ENCODE data around the gene SNCB.

SNCB gene

DNA sequence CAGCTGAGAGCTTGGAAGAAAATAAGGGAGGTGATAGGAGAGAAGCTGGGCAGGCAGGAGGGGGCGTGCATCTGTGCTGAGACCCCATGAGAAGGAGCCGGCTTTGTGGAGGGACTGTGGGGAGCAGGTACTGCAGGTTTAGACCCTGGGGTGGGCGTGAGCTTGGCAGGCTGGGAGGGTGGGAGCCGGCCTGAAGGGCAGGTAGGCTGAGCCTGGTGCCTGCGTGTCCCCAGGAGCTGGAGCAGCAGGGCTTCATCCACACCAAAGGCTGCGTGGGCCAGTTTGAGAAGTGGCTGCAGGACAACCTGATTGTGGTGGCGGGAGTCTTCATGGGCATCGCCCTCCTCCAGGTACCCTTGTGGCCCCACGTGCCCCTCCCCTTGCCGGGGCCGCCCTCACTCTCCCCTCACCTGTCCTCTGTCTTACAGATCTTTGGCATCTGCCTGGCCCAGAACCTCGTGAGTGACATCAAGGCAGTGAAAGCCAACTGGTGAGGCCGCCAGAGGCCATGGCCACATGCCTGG, 26.2 kb upstream of the SNCB start:
- Histone ChIP-seq H3K27ac (replicated peaks) (no peak overlapping the region), H3K4me3 (replicated peaks; ENCODE audit: insufficient read depth, low read length) (no peak overlapping the region), H3K27me3 (ENCODE audit: insufficient read depth, poor library complexity, severe bottlenecking) (no peaks in the 10 kb centered on the region)
- TF ChIP-seq, protein P1, sequence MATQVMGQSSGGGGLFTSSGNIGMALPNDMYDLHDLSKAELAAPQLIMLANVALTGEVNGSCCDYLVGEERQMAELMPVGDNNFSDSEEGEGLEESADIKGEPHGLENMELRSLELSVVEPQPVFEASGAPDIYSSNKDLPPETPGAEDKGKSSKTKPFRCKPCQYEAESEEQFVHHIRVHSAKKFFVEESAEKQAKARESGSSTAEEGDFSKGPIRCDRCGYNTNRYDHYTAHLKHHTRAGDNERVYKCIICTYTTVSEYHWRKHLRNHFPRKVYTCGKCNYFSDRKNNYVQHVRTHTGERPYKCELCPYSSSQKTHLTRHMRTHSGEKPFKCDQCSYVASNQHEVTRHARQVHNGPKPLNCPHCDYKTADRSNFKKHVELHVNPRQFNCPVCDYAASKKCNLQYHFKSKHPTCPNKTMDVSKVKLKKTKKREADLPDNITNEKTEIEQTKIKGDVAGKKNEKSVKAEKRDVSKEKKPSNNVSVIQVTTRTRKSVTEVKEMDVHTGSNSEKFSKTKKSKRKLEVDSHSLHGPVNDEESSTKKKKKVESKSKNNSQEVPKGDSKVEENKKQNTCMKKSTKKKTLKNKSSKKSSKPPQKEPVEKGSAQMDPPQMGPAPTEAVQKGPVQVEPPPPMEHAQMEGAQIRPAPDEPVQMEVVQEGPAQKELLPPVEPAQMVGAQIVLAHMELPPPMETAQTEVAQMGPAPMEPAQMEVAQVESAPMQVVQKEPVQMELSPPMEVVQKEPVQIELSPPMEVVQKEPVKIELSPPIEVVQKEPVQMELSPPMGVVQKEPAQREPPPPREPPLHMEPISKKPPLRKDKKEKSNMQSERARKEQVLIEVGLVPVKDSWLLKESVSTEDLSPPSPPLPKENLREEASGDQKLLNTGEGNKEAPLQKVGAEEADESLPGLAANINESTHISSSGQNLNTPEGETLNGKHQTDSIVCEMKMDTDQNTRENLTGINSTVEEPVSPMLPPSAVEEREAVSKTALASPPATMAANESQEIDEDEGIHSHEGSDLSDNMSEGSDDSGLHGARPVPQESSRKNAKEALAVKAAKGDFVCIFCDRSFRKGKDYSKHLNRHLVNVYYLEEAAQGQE (IDR thresholded peaks at IDR 0.05; ENCODE audit: insufficient replicate concordance, low read depth) = no peak
- TF ChIP-seq POLR2AphosphoS5 (IDR thresholded peaks at IDR 0.05; ENCODE audit: low read depth) = no peak
- TF ChIP-seq GABPA (IDR thresholded peaks at IDR 0.05; ENCODE audit: low read depth) = no peak
- TF ChIP-seq, protein P2, sequence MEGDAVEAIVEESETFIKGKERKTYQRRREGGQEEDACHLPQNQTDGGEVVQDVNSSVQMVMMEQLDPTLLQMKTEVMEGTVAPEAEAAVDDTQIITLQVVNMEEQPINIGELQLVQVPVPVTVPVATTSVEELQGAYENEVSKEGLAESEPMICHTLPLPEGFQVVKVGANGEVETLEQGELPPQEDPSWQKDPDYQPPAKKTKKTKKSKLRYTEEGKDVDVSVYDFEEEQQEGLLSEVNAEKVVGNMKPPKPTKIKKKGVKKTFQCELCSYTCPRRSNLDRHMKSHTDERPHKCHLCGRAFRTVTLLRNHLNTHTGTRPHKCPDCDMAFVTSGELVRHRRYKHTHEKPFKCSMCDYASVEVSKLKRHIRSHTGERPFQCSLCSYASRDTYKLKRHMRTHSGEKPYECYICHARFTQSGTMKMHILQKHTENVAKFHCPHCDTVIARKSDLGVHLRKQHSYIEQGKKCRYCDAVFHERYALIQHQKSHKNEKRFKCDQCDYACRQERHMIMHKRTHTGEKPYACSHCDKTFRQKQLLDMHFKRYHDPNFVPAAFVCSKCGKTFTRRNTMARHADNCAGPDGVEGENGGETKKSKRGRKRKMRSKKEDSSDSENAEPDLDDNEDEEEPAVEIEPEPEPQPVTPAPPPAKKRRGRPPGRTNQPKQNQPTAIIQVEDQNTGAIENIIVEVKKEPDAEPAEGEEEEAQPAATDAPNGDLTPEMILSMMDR (IDR thresholded peaks at IDR 0.05; ENCODE audit: insufficient read depth, low read length) = no peak
- no peak for TF ChIP-seq SPI1 (IDR thresholded peaks at IDR 0.05; ENCODE audit: borderline replicate concordance, low read depth)
- DNase-seq (ENCODE audit: low read depth in 1 of 2, low spot score in 1 of 2) = no peak

DNA sequence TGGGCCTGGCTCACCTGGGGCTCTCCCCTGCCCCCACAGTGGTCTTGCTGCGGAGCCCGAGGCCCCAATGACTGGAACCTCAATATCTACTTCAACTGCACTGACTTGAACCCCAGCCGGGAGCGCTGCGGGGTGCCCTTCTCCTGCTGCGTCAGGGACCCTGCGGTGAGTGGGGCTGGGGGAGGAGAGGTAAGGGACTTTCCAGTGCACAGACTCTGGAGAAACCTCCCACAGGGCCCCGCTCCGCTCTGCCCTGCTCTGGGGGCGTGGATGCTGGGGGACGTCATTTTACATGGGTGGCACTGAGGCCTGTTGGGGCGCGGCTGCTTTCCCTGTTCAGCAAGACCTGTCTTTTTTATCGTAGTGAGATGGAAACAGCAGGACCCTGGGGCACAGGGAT, 24.5 kb upstream of the SNCB start:
- Histone ChIP-seq H3K27me3 (ENCODE audit: insufficient read depth, poor library complexity, severe bottlenecking) (no peaks in the 10 kb centered on the region), H3K4me3 (replicated peaks; ENCODE audit: insufficient read depth, low read length) (no peak overlapping the region), H3K27ac (replicated peaks) (no peak overlapping the region)
- no peak for DNase-seq (ENCODE audit: low read depth in 1 of 2, low spot score in 1 of 2)
- no peak for TF ChIP-seq POLR2AphosphoS5 (IDR thresholded peaks at IDR 0.05; ENCODE audit: low read depth)

DNA sequence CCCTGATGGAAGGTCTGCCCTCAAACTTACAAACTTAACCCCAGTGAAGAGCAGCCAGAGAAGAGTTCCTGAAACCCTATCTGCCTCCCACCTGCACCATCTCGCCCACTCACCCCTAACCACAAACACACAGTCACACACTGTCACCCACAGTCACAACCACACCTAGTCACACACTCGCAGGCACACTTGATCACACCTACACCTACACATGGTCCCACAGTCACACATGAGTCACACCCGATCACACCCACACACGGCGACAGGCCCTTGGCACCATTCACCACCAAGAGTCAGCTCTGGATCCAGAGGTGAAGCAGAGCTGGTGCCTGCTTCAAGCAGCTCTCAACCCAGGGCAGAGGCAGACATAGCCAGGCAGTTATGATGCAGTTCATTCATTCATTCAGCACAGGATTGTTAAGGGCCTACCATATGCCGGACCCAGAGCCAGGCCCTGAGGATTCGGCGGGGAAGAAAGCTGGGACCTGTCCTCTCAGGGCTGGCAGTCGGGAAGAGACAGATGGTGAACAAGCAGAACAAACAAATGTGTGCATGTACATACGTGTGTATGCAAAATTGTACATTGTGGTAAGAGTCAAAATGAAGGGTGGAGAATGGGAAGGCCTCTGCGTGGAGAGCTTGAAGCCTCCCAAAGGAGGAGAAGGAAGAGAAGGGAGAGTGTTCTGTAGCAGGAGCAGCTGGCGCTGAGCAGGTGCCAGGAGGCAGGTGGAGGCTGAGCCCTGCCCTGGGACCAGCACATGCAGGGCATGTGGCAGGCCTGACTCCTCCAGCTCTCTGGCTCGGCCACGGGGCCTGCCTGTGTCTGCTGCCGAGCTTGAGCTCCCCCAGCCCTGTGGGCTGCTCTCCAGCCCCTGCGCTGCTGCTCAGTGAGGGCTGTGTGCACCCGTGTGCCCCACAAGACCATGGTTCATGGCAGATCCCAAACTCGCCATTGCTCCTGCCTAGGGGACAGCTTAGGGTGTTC, 23.4 kb upstream of the SNCB start:
- H3K4me3 ChIP-seq (replicated peaks; ENCODE audit: insufficient read depth, low read length) = no peak overlapping the region
- no peaks in the 10 kb centered on the region for H3K27me3 ChIP-seq (ENCODE audit: insufficient read depth, poor library complexity, severe bottlenecking)
- DNase-seq (ENCODE audit: low read depth in 1 of 2, low spot score in 1 of 2) = no peak
- TF ChIP-seq, protein P2 (IDR thresholded peaks at IDR 0.05; ENCODE audit: insufficient read depth, low read length) = no peak
- TF ChIP-seq GABPA (IDR thresholded peaks at IDR 0.05; ENCODE audit: low read depth) = no peak
- no peak for TF ChIP-seq SPI1 (IDR thresholded peaks at IDR 0.05; ENCODE audit: borderline replicate concordance, low read depth)
- no peak for TF ChIP-seq POLR2AphosphoS5 (IDR thresholded peaks at IDR 0.05; ENCODE audit: low read depth)
- TF ChIP-seq, protein P1 (IDR thresholded peaks at IDR 0.05; ENCODE audit: insufficient replicate concordance, low read depth) = no peak
- no peak overlapping the region for H3K27ac ChIP-seq (replicated peaks)

DNA sequence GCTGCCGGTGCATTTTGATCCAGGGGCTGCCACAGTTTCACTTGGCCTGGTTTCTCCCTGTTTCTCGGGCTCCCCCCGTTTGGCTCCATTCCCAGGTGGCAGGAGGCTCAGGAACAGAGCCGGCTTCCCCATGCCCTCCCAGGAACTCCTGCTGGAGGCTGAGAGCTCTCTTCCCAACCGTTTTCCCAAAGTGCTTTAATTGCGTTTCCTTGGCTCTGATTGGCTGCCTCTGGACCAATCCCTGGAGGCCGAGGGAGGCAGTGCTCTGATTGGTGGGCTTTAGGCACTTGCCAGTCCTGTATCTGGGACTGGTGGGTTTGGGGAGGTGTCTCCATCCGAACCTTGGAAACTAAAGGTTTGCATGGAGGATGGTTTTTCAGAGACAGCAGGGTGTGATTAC, 21.8 kb upstream of the SNCB start:
- TF ChIP-seq POLR2AphosphoS5 (IDR thresholded peaks at IDR 0.05; ENCODE audit: low read depth) = no peak
- no peak for TF ChIP-seq GABPA (IDR thresholded peaks at IDR 0.05; ENCODE audit: low read depth)
- no peak for TF ChIP-seq SPI1 (IDR thresholded peaks at IDR 0.05; ENCODE audit: borderline replicate concordance, low read depth)
- TF ChIP-seq, protein P1 (IDR thresholded peaks at IDR 0.05; ENCODE audit: insufficient replicate concordance, low read depth) = no peak
- TF ChIP-seq, protein P2 (IDR thresholded peaks at IDR 0.05; ENCODE audit: insufficient read depth, low read length) = no peak
- H3K27ac ChIP-seq (replicated peaks) = no peak overlapping the region
- no peak overlapping the region for H3K4me3 ChIP-seq (replicated peaks; ENCODE audit: insufficient read depth, low read length)
- DNase-seq (ENCODE audit: low read depth in 1 of 2, low spot score in 1 of 2) = no peak
- no peaks in the 10 kb centered on the region for H3K27me3 ChIP-seq (ENCODE audit: insufficient read depth, poor library complexity, severe bottlenecking)
